Sigmoid colon (tissue), 7 donors: ENCODE results near the gene IL27RA. TPM values are rescaled to one million over a fixed set of nuclear protein-coding genes. Genes with fewer than 3 reads are reported as not detected.
"Not testable (repeated sequence)": the region's sequence is repeated elsewhere in the genome, so short reads cannot be mapped to it uniquely, and the experiment has no call there.

Experiments used
- DNase-seq: peaks from one replicate; pipeline ENCODE4 v3.0.0-alpha.2; 2019
- H3K27ac ChIP-seq, 4 donors: fragments of 200-600 bp; sonication (generic); one replicate each; pipeline ENCODE4 v1.5.1; 2016 to 2019; ENCODE audit warnings: mild to moderate bottlenecking in 1 of 4
- H3K27me3 ChIP-seq, 3 donors: fragments of 200-600 bp; sonication (generic); one replicate each; pipeline ENCODE4 v1.5.1; 2019; ENCODE audit warnings: mild to moderate bottlenecking in 1 of 3
- H3K36me3 ChIP-seq, 4 donors: fragments of 200-600 bp; sonication (generic); one replicate each; pipeline ENCODE4 v1.5.1; 2016 to 2019
- H3K4me1 ChIP-seq, 4 donors: fragments of 200-600 bp; sonication (generic); one replicate each; pipeline ENCODE4 v1.5.1; 2017 to 2019
- H3K4me3 ChIP-seq, 4 donors: fragments of 200-600 bp; sonication (generic); one replicate each; pipeline ENCODE4 v1.5.1; 2017 to 2019; ENCODE audit warnings: mild to moderate bottlenecking in 2 of 4, moderate library complexity in 1 of 4
- H3K9me3 ChIP-seq, 4 donors: fragments of 200-600 bp in 3 of 4; sonication (generic) in 3 of 4; one replicate each; pipeline versions ENCODE4 v1.5.1 to v1.6.1; 2013 to 2019
- EP300 ChIP-seq, 4 donors: sonication (generic); formaldehyde crosslinking; IDR thresholded peaks; one replicate each; pipeline ENCODE4 v1.6.1; 2017; ENCODE audit warnings: antibody characterized with exemption in 4 of 4
- POLR2A ChIP-seq, 2 donors: fragments of 450-650 bp; IDR thresholded peaks; one replicate each; pipeline ENCODE4 v1.6.1; 2016; ENCODE audit warnings: antibody characterized with exemption in 2 of 2, mild to moderate bottlenecking in 2 of 2, moderate library complexity in 2 of 2
- POLR2AphosphoS5 ChIP-seq, 4 donors: sonication (generic); formaldehyde crosslinking; IDR thresholded peaks; one replicate each; pipeline ENCODE4 v1.6.1; 2017; ENCODE audit warnings: antibody characterized with exemption in 4 of 4
- WGBS, 2 donors: extraction: QIAGEN DNeasy Blood & Tissue Kit; methylation state at CpG; one replicate each; pipeline ENCODE4 v1.1.7; 2013; 5-methylcytosine and 5-hydroxymethylcytosine counted together
- intact Hi-C: fragments of 100-400 bp; cut with DNase I; formaldehyde crosslinking; loops from one replicate; pipeline ENCODE4 v1.15.1; 2023
- polyA plus RNA-seq, 3 donors: library from polyadenylated mRNA; stranded (reverse); fragments of 200-250 nt; gene quantifications; one replicate each; pipeline ENCODE4 v1.2.3, GENCODE V29; 2013
- total RNA-seq, 4 donors: library from RNA; depleted of rRNA; stranded (reverse); fragments of >200 nt; gene quantifications; one replicate each; pipeline ENCODE4 v1.1.0, GENCODE V29; 2016
- TF ChIP-seq, protein P1 (sequence below), 4 experiments: fragments of 450-650 bp in 3 of 4; fragments of 200-600 bp in 1 of 4; IDR thresholded peaks; one replicate each; pipeline ENCODE4 v1.5.1; 2016 to 2019; ENCODE audit warnings: antibody characterized with exemption in 4 of 4, mild to moderate bottlenecking in 3 of 4, moderate library complexity in 2 of 4
- donor health status: healthy with polysubstance abuse.
- donor health status: Bipolar disorder and iron deficiency.
- donor health status: healthy.

Gene IL27RA
- total and polyA plus RNA-seq, 7 donors: 0.60 to 10.3 (median 1.5) TPM

DNA sequence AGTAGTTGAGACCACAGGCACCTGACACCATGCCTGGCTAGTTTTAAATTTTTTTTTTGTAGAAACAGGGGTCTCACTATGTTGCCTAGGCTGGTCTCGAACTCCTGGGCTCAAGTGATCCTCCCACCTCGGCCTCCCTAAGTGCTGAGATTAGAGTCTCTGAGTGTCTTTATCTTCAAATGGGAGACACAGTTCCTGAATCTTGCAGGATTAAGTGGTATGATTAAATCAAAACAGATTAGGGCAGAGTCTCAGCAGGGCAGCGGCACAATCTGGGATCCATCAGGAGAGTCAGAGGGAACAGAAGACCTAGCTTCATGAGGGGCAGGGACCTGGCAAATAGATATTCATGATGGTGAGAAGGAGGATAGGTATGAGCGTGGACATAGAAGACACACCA lies 2.7 kb upstream of the IL27RA start:
- TF ChIP-seq, protein P1, sequence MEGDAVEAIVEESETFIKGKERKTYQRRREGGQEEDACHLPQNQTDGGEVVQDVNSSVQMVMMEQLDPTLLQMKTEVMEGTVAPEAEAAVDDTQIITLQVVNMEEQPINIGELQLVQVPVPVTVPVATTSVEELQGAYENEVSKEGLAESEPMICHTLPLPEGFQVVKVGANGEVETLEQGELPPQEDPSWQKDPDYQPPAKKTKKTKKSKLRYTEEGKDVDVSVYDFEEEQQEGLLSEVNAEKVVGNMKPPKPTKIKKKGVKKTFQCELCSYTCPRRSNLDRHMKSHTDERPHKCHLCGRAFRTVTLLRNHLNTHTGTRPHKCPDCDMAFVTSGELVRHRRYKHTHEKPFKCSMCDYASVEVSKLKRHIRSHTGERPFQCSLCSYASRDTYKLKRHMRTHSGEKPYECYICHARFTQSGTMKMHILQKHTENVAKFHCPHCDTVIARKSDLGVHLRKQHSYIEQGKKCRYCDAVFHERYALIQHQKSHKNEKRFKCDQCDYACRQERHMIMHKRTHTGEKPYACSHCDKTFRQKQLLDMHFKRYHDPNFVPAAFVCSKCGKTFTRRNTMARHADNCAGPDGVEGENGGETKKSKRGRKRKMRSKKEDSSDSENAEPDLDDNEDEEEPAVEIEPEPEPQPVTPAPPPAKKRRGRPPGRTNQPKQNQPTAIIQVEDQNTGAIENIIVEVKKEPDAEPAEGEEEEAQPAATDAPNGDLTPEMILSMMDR (IDR thresholded peaks at IDR 0.05): no peak
- TF ChIP-seq EP300 (IDR thresholded peaks at IDR 0.05): no peak
- TF ChIP-seq POLR2A (IDR thresholded peaks at IDR 0.05): no peak
- no peak for TF ChIP-seq POLR2AphosphoS5 (IDR thresholded peaks at IDR 0.05)
- WGBS, 2 donors: 80 to 87% methylated on average over 4 of the region's 4 CpGs
- no peaks in the 10 kb centered on the region for H3K9me3 ChIP-seq
- no peak overlapping the region for H3K27ac ChIP-seq
- H3K36me3 ChIP-seq: no peaks in the 10 kb centered on the region
- peaks cover 0 to 33% (median 14%) of the 10 kb centered on the region in 3 donors for H3K27me3 ChIP-seq
- H3K4me1 ChIP-seq: peaks cover 0 to 14% (median 12%) of the 10 kb centered on the region in 4 donors
- intact Hi-C loops: no loop called here
- H3K4me3 ChIP-seq: no peak overlapping the region
- DNase-seq: no peak

GRCh38 chr19:14030997-14031718 lies 404 bp upstream of the IL27RA start:
- H3K27ac ChIP-seq: peak overlapping the region in 3 of 4 donors; percentile 36 to 63 (median 42)
- no peak for DNase-seq
- WGBS, 2 donors: 21 to 22% methylated on average over 20 of the region's 20 CpGs
- H3K36me3 ChIP-seq: no peaks in the 10 kb centered on the region
- peaks cover 0 to 14% (median 12%) of the 10 kb centered on the region in 4 donors for H3K4me1 ChIP-seq
- H3K27me3 ChIP-seq: peaks cover 0 to 34% (median 14%) of the 10 kb centered on the region in 3 donors
- H3K4me3 ChIP-seq: peak overlapping the region; percentile 38 to 60 (median 50)
- no peak for TF ChIP-seq POLR2AphosphoS5 (IDR thresholded peaks at IDR 0.05)
- no peaks in the 10 kb centered on the region for H3K9me3 ChIP-seq
- intact Hi-C loops: no loop called here

DNA sequence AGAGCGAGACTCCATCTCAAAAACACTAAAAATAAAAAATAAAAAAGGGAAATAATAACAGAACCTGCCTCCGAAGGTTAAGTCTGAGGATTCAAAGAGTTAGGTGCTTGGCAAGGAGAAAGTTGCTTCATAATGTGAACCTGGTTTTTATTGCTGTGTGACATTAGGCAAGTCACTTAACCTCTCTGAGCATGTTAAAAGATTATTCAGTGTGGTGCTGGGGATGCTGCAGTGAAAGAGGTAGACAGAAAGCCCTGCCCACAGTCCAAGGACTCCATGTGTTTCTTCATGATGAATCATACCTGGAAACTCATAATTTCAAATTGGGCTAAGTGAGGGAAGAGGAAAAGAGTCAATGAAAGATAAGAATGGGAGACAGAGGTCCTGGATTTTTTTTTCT lies 2.4 kb downstream of the IL27RA start:
- intact Hi-C loops: no loop called here
- H3K9me3 ChIP-seq: no peaks in the 10 kb centered on the region
- no peak for TF ChIP-seq EP300 (IDR thresholded peaks at IDR 0.05)
- TF ChIP-seq POLR2A (IDR thresholded peaks at IDR 0.05): no peak
- TF ChIP-seq POLR2AphosphoS5 (IDR thresholded peaks at IDR 0.05): no peak
- TF ChIP-seq, protein P1 (IDR thresholded peaks at IDR 0.05): no peak
- whole genome bisulfite sequencing, 2 donors: 87 to 97% methylated on average over 2 of the region's 2 CpGs
- H3K36me3 ChIP-seq: no peaks in the 10 kb centered on the region
- H3K27me3 ChIP-seq: peaks cover 0 to 28% (median 14%) of the 10 kb centered on the region in 3 donors
- no peak overlapping the region for H3K27ac ChIP-seq
- no peak overlapping the region for H3K4me3 ChIP-seq
- DNase-seq: no peak
- H3K4me1 ChIP-seq: peaks cover 0 to 14% (median 12%) of the 10 kb centered on the region in 4 donors

GRCh38 chr19:14035159-14035558 lies 3.6 kb downstream of the IL27RA start:
- DNase-seq, H3K4me3 ChIP-seq, H3K27ac ChIP-seq, H3K36me3 ChIP-seq, intact Hi-C loops, H3K9me3 ChIP-seq: not testable (repeated sequence)
- 93 to 95% methylated on average over 12 of the region's 12 CpGs for WGBS, 2 donors
- peaks cover 0 to 14% (median 12%) of the 10 kb centered on the region in 4 donors for H3K4me1 ChIP-seq
- H3K27me3 ChIP-seq: peaks cover 0 to 28% (median 14%) of the 10 kb centered on the region in 3 donors

DNA sequence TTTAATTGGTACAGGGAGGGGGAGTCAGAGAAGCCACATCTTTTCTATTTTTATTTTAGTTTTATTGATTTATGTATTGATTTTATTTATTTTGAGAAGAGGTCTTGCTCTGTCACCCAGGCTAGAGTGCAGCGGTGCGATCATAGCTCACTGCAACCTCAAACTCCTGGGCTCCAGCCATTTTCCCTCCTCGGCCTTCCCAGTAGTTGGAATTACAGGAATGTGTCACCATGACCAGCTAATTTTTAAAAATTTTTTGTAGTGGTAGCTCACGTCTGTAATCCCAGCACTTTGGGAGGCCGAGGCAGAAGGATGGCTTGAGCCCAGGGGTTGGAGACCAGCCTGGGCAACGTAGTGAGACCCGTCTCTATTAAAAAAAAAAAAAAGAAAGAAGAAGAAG lies 4.1 kb downstream of the IL27RA start:
- H3K36me3 ChIP-seq: no peaks in the 10 kb centered on the region
- TF ChIP-seq EP300 (IDR thresholded peaks at IDR 0.05): no peak
- H3K27me3 ChIP-seq: peaks cover 0 to 27% (median 9%) of the 10 kb centered on the region in 3 donors
- no peak overlapping the region for H3K4me3 ChIP-seq
- 84 to 95% methylated on average over 7 of the region's 7 CpGs for WGBS, 2 donors
- peaks cover 0 to 14% (median 12%) of the 10 kb centered on the region in 4 donors for H3K4me1 ChIP-seq
- intact Hi-C loops: no loop called here
- no peak overlapping the region for H3K27ac ChIP-seq
- H3K9me3 ChIP-seq: no peaks in the 10 kb centered on the region
- no peak for DNase-seq

DNA sequence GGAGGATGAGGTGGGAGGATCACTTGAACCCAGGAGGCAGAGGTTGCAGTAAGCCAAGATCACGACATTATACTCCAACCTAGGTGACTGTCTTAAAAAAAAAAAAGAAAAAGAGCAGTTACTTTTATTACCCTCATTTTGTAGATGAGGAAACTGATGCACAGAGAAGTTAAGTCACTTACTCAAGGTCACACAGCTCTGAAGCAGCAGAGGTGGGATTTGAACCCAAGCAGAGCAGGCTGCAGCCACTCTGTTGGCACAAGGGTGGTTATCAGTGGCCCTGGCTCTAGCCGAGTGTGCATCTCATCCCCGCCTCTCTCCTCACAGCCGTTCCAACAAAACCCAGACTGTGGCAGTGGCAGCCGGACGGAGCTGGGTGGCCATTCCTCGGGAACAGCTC lies 7.6 kb downstream of the IL27RA start:
- DNase-seq: no peak
- Histone ChIP-seq H3K27me3 (no peaks in the 10 kb centered on the region), H3K4me3 (no peak overlapping the region), H3K9me3 (no peaks in the 10 kb centered on the region), H3K36me3 (no peaks in the 10 kb centered on the region), H3K4me1 (no peaks in the 10 kb centered on the region), H3K27ac (no peak overlapping the region)
- 83 to 93% methylated on average over 7 of the region's 7 CpGs for WGBS, 2 donors
- TF ChIP-seq, protein P1 (IDR thresholded peaks at IDR 0.05): no peak
- TF ChIP-seq POLR2AphosphoS5 (IDR thresholded peaks at IDR 0.05) (no peak), POLR2A (IDR thresholded peaks at IDR 0.05) (no peak), EP300 (IDR thresholded peaks at IDR 0.05) (no peak)
- intact Hi-C loops: no loop called here
